Ectodermal cell (in vitro differentiated cells): ENCODE data around the gene PPP4R3C.
"Not testable (repeated sequence)": the region's sequence is repeated elsewhere in the genome, so short reads cannot be mapped to it uniquely, and the experiment has no call there.

ENCODE experiments used
- H3K27ac ChIP-seq: 2 replicates; pipeline ENCODE4 v1.7.0; 2013; ENCODE audit warnings: mild to moderate bottlenecking, low read depth, low read length; ENCODE audit not compliant: insufficient read depth, poor library complexity, severe bottlenecking
- H3K27me3 ChIP-seq: 2 replicates; pipeline ENCODE4 v1.7.0; 2013; ENCODE audit warnings: mild to moderate bottlenecking, low read length; ENCODE audit not compliant: insufficient read depth, control insufficient read depth, poor library complexity, severe bottlenecking
- H3K36me3 ChIP-seq: one replicate; pipeline ENCODE4 v1.7.0; 2013; ENCODE audit warnings: low read length; ENCODE audit not compliant: control insufficient read depth, insufficient read depth
- H3K4me1 ChIP-seq: one replicate; pipeline ENCODE4 v1.7.0; 2013; ENCODE audit warnings: low read length; ENCODE audit not compliant: control insufficient read depth, insufficient read depth
- H3K4me3 ChIP-seq: 2 replicates; pipeline ENCODE4 v1.7.0; 2013; ENCODE audit warnings: low read depth, low read length, control low read depth; ENCODE audit not compliant: insufficient read depth
- H3K9me3 ChIP-seq: 2 replicates; pipeline ENCODE4 v1.7.0; 2013; ENCODE audit warnings: mild to moderate bottlenecking, low read length, moderate library complexity; ENCODE audit not compliant: control insufficient read depth
- WGBS, 2 experiments: methylation state at CpG; one replicate each; pipeline ENCODE4 v1.1.7; 2013; ENCODE audit warnings: missing lambda C conversion rate in 2 of 2; 5-methylcytosine and 5-hydroxymethylcytosine counted together

PPP4R3C gene

DNA sequence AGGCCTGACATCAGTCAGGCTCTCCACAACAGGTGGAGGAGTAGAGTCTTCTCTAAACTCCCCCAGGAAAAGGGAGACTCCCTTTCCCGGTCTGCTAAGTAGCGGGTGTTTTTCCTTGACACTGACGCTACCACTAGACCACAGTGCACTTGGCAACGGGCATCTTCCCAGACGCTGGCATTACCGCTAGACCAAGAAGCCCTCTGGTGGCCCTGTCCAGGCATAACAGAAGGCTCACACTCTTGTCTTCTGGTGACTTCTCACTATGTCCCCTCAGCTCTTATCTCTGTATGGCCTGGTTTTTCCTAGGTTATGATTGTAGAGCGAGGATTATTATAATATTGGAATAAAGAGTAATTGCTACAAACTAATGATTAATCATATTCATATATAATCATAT lies 20.7 kb downstream of the PPP4R3C start:
- not testable (repeated sequence) for H3K27me3 ChIP-seq, H3K9me3 ChIP-seq, H3K4me1 ChIP-seq, H3K27ac ChIP-seq, H3K36me3 ChIP-seq, H3K4me3 ChIP-seq
- WGBS, 2 experiments: 89 to 92% methylated on average over 6 of the region's 7 CpGs

DNA sequence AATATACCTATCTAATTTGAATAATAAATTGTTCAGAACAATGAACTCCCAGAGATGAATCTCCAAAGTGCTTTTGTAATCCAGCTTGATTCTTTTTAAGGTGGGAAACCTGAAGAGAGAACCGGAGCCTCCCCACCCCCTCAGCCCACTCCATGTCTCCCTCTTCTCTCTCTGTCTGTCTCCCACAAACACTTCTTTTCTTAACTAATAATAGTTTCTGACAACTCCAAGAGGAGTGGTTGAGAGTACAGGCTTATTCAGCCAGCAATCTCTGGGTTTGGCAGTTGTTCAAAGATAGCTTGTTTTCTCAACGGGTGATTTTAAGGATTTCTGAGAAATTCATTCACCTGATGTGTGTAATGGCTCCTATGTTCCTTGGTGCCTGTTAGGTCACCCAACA lies 23.4 kb downstream of the PPP4R3C start:
- Histone ChIP-seq H3K9me3 (no peaks in the 10 kb centered on the region), H3K4me3 (no peak overlapping the region), H3K36me3 (no peaks in the 10 kb centered on the region), H3K4me1 (no peaks in the 10 kb centered on the region), H3K27ac (no peak overlapping the region), H3K27me3 (no peaks in the 10 kb centered on the region)
- 83 to 88% methylated on average over 1 to 2 of the region's 2 CpGs for WGBS, 2 experiments

DNA sequence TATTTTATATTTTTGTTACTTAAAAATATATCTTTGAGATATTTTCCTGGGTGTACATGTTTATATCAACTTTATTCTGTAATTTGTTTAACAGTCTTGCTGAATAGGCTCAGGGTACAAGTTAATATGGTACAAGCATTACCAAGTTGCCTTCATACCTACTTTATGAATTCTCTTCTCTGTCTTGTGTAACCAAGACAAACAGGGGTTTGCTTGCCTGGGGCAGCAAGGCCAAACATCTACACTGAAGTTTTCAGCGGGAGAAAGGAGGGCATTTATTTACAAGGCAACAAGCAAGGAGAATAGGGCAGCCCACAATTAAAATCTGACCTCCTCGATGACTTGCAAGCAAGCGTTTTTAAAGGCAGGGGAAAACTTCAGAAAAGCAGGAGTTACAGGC lies 24.2 kb downstream of the PPP4R3C start:
- WGBS, 2 experiments: 96 to 100% methylated on average over 3 of the region's 3 CpGs
- no peak overlapping the region for H3K4me3 ChIP-seq
- H3K36me3 ChIP-seq: no peaks in the 10 kb centered on the region
- H3K27ac ChIP-seq: no peak overlapping the region
- H3K9me3 ChIP-seq: no peaks in the 10 kb centered on the region
- H3K27me3 ChIP-seq: no peaks in the 10 kb centered on the region
- H3K4me1 ChIP-seq: no peaks in the 10 kb centered on the region

DNA sequence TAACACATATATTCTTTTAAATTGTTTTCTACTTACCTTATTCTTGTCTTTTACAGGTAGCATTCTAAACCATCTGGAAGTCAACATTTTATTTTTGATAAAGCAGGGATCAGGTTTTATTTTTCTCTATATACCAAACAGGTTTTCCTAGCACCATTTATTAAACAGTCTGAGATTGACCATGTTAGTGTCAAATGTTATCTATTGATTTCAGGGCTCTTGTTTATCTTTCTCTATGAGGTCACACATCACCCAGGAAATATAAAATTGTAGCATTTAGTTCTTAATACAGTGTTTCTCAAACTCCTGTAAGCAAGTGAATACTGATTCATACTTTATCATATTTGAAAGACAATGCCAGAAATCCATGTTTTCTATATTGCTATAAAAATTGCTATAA lies 28.1 kb downstream of the PPP4R3C start:
- Histone ChIP-seq H3K27me3 (no peaks in the 10 kb centered on the region), H3K9me3 (no peaks in the 10 kb centered on the region), H3K36me3 (no peaks in the 10 kb centered on the region), H3K27ac (no peak overlapping the region), H3K4me3 (no peak overlapping the region), H3K4me1 (no peaks in the 10 kb centered on the region)
